Measurements from ENCODE around the gene KYNU. TPM values are rescaled to one million over a fixed set of nuclear protein-coding genes. Genes with fewer than 3 reads are reported as not detected.

KYNU gene
- total and polyA plus RNA-seq, 9 of the 15 experiments (the other 6 are each of a cell fraction or from before 2014, with no cell fraction given), result 2.6 to 11.6 (median 7.2) TPM

DNA sequence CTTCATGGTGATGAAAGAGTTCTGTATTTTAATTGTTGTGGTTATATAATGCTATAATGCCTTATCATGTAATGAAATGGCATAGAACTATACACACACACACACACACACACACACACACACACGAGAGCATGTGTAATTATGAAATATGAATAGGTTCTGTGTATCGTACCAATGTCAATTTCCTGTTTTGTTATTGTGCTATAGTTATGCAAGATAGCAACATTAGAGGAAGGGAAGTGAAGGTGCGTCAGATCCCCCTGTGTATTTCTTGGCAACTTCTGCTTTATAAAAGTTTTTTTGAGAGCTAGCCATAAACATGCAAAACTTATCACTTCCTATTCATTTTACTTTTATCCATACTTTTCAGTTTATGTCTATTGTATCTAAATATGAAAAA is 191.0 kb downstream of the KYNU start (continued):
- TF ChIP-seq KAT7 (CRISPR knock-in tag; IDR thresholded peaks at IDR 0.05; ENCODE audit: borderline replicate concordance) (no peak), BACH1 (tag; IDR thresholded peaks at IDR 0.05) (no peak), ZNF143 (CRISPR knock-in tag; IDR thresholded peaks at IDR 0.05) (no peak), PHF20 (IDR thresholded peaks at IDR 0.05; ENCODE audit: partially characterized antibody) (no peak), DPF2 (IDR thresholded peaks at IDR 0.05) (no peak), ZBTB1 (CRISPR knock-in tag; IDR thresholded peaks at IDR 0.05; ENCODE audit: borderline replicate concordance, low read depth) (no peak), PTBP1 (IDR thresholded peaks at IDR 0.05; ENCODE audit: low read depth, low read length) (no peak), NFE2L1 (tag; IDR thresholded peaks at IDR 0.05; ENCODE audit: borderline replicate concordance, low read depth) (no peak), CHD1 (IDR thresholded peaks at IDR 0.05; ENCODE audit: low read length) (no peak), SRSF1 (IDR thresholded peaks at IDR 0.05; ENCODE audit: low read depth, low read length) (no peak)
- TF ChIP-seq, protein P1, sequence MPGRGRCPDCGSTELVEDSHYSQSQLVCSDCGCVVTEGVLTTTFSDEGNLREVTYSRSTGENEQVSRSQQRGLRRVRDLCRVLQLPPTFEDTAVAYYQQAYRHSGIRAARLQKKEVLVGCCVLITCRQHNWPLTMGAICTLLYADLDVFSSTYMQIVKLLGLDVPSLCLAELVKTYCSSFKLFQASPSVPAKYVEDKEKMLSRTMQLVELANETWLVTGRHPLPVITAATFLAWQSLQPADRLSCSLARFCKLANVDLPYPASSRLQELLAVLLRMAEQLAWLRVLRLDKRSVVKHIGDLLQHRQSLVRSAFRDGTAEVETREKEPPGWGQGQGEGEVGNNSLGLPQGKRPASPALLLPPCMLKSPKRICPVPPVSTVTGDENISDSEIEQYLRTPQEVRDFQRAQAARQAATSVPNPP (IDR thresholded peaks at IDR 0.05; ENCODE audit: borderline replicate concordance, insufficient read depth, insufficient read length), result no peak
- TF ChIP-seq, protein P2, sequence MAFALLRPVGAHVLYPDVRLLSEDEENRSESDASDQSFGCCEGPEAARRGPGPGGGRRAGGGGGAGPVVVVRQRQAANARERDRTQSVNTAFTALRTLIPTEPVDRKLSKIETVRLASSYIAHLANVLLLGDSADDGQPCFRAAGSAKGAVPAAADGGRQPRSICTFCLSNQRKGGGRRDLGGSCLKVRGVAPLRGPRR (CRISPR knock-in tag; IDR thresholded peaks at IDR 0.05), result no peak
- TF ChIP-seq, protein P3, sequence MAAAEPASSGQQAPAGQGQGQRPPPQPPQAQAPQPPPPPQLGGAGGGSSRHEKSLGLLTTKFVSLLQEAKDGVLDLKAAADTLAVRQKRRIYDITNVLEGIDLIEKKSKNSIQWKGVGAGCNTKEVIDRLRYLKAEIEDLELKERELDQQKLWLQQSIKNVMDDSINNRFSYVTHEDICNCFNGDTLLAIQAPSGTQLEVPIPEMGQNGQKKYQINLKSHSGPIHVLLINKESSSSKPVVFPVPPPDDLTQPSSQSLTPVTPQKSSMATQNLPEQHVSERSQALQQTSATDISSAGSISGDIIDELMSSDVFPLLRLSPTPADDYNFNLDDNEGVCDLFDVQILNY (CRISPR knock-in tag; IDR thresholded peaks at IDR 0.05), result no peak

Measured in K562 (cell line).